K562 (cell line): ENCODE data around the gene FAM171A2. TPM values are rescaled to one million over a fixed set of nuclear protein-coding genes. Genes with fewer than 3 reads are reported as not detected.

Experiments used
- ATAC-seq: fragments of 200-7000 bp; cut with Tn5 transposase; 3 replicates; pipeline ENCODE4 v1.9.1; 2020; ENCODE audit warnings: moderate library complexity
- BruUV-seq: library from RNA; stranded (reverse); fragments of 400-500 nt; replicated peaks from 2 replicates; lab custom pipeline; 2021; lab: Mats Ljungman, UMichigan
- CTCF ChIA-PET: fragments of 300-600 bp; formaldehyde crosslinking; extraction: SDS; loops from one replicate; lab custom pipeline; 2021; ENCODE audit warnings: low intra/inter-chr PET ratio; lab: Yijun Ruan, JAX
- POLR2A ChIA-PET: fragments of 300-600, 350-650 bp; sonication (Branson Sonifier 250); formaldehyde crosslinking; extraction: SDS; loops from one replicate; lab custom pipeline; 2021; ENCODE audit warnings: antibody characterized with exemption, inconsistent platforms; lab: Yijun Ruan, JAX
- DNase-seq, 4 experiments: peaks; one replicate each; pipeline versions ENCODE4 v3.0.0 to v3.0.0-alpha.2; 2011 to 2018; ENCODE audit warnings: low spot score in 3 of 4, mixed read lengths in 3 of 4; ENCODE audit errors: extremely low read depth in 1 of 4
- FAIRE-seq: peaks from 2 replicates; lab custom pipeline; 2011; peaks lifted over from hg19 to GRCh38; lab: Jason Lieb, UNC
- H2AFZ ChIP-seq: 2 replicates; pipeline ENCODE4 v1.6.0; 2011; ENCODE audit warnings: low read depth, low read length, control low read depth, inconsistent platforms
- H3K27ac ChIP-seq: fragments of 200-600 bp; 3 replicates; pipeline ENCODE4 v1.8.0; 2011; ENCODE audit warnings: low read depth, mild to moderate bottlenecking, control low read depth, inconsistent platforms, low read length, moderate library complexity, mixed read lengths; ENCODE audit errors: extremely low read depth
- H3K27me3 ChIP-seq, 2 experiments: fragments of 300-600 bp in 1 of 2; 2 replicates in 1 of 2; 3 replicates in 1 of 2; pipeline versions ENCODE4 v1.6.0 to v1.8.0; 2011; ENCODE audit warnings: inconsistent platforms in 2 of 2, low read length in 2 of 2, mild to moderate bottlenecking in 1 of 2, mixed read lengths in 1 of 2, moderate library complexity in 1 of 2; ENCODE audit not compliant: control insufficient read depth in 2 of 2, insufficient read depth in 2 of 2
- H3K36me3 ChIP-seq: fragments of 300-600 bp; 3 replicates; pipeline ENCODE4 v1.8.0; 2011; ENCODE audit warnings: mild to moderate bottlenecking, low read length, inconsistent platforms; ENCODE audit not compliant: control insufficient read depth, insufficient read depth
- H3K4me1 ChIP-seq, 2 experiments: fragments of 200-600 bp in 1 of 2; replicated peaks in 1 of 2; 2 replicates in 1 of 2; 3 replicates in 1 of 2; pipeline versions ENCODE4 v1.5.1 to v1.8.0; 2011; ENCODE audit warnings: inconsistent platforms in 2 of 2, low read length in 2 of 2, mild to moderate bottlenecking in 1 of 2, mixed read lengths in 1 of 2, moderate library complexity in 1 of 2; ENCODE audit not compliant: control insufficient read depth in 2 of 2, insufficient read depth in 2 of 2
- H3K4me2 ChIP-seq: 2 replicates; pipeline ENCODE4 v1.6.1; 2011; ENCODE audit warnings: low read length, control low read depth, inconsistent platforms, mixed read lengths; ENCODE audit not compliant: insufficient read depth
- H3K4me3 ChIP-seq: fragments of 200-600 bp; sonication (generic), shearing (Covaris generic); 2 replicates; pipeline ENCODE4 v1.5.1; 2016; ENCODE audit warnings: control low read depth, inconsistent platforms
- H3K79me2 ChIP-seq: fragments of 200-600 bp; 3 replicates; pipeline ENCODE4 v1.8.0; 2011; ENCODE audit warnings: low read length, inconsistent platforms; ENCODE audit not compliant: control insufficient read depth, insufficient read depth
- H3K9ac ChIP-seq, 2 experiments: 2 replicates each; pipeline versions ENCODE4 v1.6.0 to v1.6.1; 2011; ENCODE audit warnings: low read depth in 2 of 2, low read length in 2 of 2, control low read depth in 1 of 2, inconsistent platforms in 1 of 2, mild to moderate bottlenecking in 1 of 2, mixed read lengths in 1 of 2; ENCODE audit not compliant: insufficient read depth in 1 of 2
- H3K9me1 ChIP-seq: one replicate; pipeline ENCODE4 v1.6.0; 2011; ENCODE audit warnings: inconsistent platforms, mild to moderate bottlenecking, low read length, moderate library complexity; ENCODE audit not compliant: control insufficient read depth, insufficient read depth
- H3K9me3 ChIP-seq: replicated peaks from 2 replicates; pipeline ENCODE4 v1.5.1; 2011; ENCODE audit warnings: low read depth, low read length, inconsistent platforms; ENCODE audit not compliant: control insufficient read depth, insufficient read depth
- H4K20me1 ChIP-seq: replicated peaks from 2 replicates; pipeline ENCODE4 v1.6.1; 2011; ENCODE audit warnings: low read length, inconsistent platforms, mixed read lengths; ENCODE audit not compliant: control insufficient read depth, insufficient read depth
- DMBX1 ChIP-seq: fragments of 250-450 bp; sonication (Bioruptor Pico); IDR thresholded peaks from 2 replicates; pipeline ENCODE4 v1.8.0; 2022; ENCODE audit warnings: inconsistent platforms, mild to moderate bottlenecking, moderate library complexity, borderline replicate concordance
- PHB ChIP-seq: fragments of 250-450 bp; sonication (Bioruptor Pico); IDR thresholded peaks from 2 replicates; pipeline ENCODE4 v1.5.0; 2021
- RB1 ChIP-seq: fragments of 450-650 bp; IDR thresholded peaks from 2 replicates; pipeline ENCODE4 v1.6.1; 2017; ENCODE audit warnings: low read depth, mild to moderate bottlenecking
- TAF15 ChIP-seq: fragments of 200-400 bp; formaldehyde crosslinking; IDR thresholded peaks from 2 replicates; pipeline ENCODE4 v1.6.1; 2017; ENCODE audit warnings: mild to moderate bottlenecking, low read depth, low read length, moderate library complexity
- TCF7L2 ChIP-seq: fragments of 150-350 bp; IDR thresholded peaks from 2 replicates; pipeline ENCODE4 v1.6.1; 2016; ENCODE audit warnings: low read depth, mild to moderate bottlenecking, low read length, moderate library complexity
- ZFP91 ChIP-seq: sonication (generic); formaldehyde crosslinking; IDR thresholded peaks from 2 replicates; pipeline ENCODE4 v1.8.0; 2022; ENCODE audit warnings: mild to moderate bottlenecking, missing genetic modification reagents
- WGBS: fragments of 100-300 bp; shearing (Covaris generic); methylation state at CpG from one replicate; pipeline ENCODE4 v1.1.6; 2016; ENCODE audit warnings: low coverage, mixed read lengths; ENCODE audit not compliant: insufficient coverage; ENCODE audit errors: missing lambda C conversion rate; 5-methylcytosine and 5-hydroxymethylcytosine counted together
- in situ Hi-C: fragments of 300-500 bp; cut with MboI; formaldehyde crosslinking; loops from 4 replicates; pipeline ENCODE4 v1.15.0; 2018; ENCODE audit warnings: inconsistent platforms, mixed read lengths
- intact Hi-C: fragments of 100-400 bp; cut with micrococcal nuclease; formaldehyde crosslinking; loops from 2 replicates; pipeline ENCODE4 v1.14.2; 2022
- polyA plus RNA-seq, 8 experiments: library from polyadenylated mRNA; depleted of rRNA in 4 of 8; stranded (reverse) in 5 of 8; unstranded in 3 of 8; fragments of >200 nt; fragmentation: Nextera tagmentation in 2 of 8; fragmentation: Illumina TruSeq in 1 of 8; extraction: Ambion mirVana in 2 of 8; extraction: Trizol in 1 of 8; gene quantifications; 2 replicates each; pipeline versions ENCODE4 v1.2.1 to v1.2.3, GENCODE V29; 2011 to 2014; ENCODE audit warnings: inconsistent platforms in 1 of 8, missing spikeins in 1 of 8
- total RNA-seq, 7 experiments: library from RNA; depleted of rRNA in 6 of 7; stranded (reverse); fragments of >200 nt in 6 of 7; fragmentation: Illumina TruSeq in 2 of 7; extraction: Trizol in 2 of 7; gene quantifications; 2 replicates each; pipeline versions ENCODE4 v1.2.1 to v1.2.3, GENCODE V29; 2011 to 2021; ENCODE audit warnings: low replicate concordance in 1 of 7

Gene FAM171A2
- total and polyA plus RNA-seq, 9 of the 15 experiments (the other 6 are each of a cell fraction or from before 2014, with no cell fraction given), result 0.10 to 10.2 (median 2.0) TPM; not detected in 1

DNA sequence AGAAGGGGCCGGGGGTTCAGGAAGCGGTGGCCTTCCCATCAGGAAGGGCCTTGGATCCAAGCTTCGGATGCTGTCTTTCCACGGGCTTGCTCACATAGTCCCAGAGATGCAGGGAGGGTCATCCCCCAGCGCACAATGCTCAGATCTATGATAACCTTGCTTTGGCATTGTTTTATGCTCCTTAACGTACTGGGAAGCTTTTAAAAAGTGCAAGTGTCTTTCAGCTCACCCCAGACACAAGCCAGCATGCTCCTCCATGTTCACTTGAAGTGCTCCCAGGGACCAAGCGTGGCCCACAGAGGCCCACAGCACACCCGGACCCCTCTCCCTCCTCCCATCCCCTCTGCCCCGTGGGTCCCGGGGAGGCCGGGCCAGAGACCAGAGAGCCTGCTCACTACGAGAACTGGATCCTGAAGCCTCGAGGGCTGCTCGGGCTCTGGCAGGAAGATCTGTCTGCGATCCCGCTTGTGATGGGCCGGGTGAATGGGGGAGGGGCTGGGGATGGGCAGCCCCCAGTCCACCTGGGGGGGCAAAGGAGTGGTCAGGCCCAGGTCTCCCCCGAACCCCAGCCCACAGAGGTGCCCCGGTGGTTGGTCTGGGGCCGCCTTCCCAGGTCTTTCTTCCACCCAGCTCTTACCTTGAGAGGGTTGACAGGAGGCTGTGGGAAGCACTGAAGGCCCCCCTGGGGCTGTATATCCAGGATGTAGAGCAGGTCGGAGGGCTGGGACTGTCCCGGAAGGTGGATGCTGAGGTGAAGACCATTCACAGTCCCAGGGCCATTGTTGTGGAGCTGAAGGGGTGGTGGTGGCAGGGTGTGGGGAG lies 11.8 kb upstream of the FAM171A2 start:
- Histone ChIP-seq H4K20me1 (no peaks in the 10 kb centered on the region), H2AFZ (no peak overlapping the region), H3K27ac (no peak overlapping the region), H3K4me1 (peaks cover 8 to 31% of the 10 kb centered on the region in 2 experiments; a peak in 4 of 5 replicates), H3K4me3 (no peak overlapping the region), H3K9me3 (no peaks in the 10 kb centered on the region), H3K9me1 (no peaks in the 10 kb centered on the region), H3K36me3 (no peaks in the 10 kb centered on the region), H3K9ac (0 out of 4 replicates have a peak overlapping the region, but pooled peaks of 1 of the 2 experiments have one; percentile 21), H3K4me2 (no peak overlapping the region), H3K27me3 (no peaks in the 10 kb centered on the region; a peak in 1 of 5 replicates), H3K79me2 (no peaks in the 10 kb centered on the region)
- in situ Hi-C loops (no loop called here), intact Hi-C loops (no loop called here)
- DNase-seq (no peak), FAIRE-seq (no peak), ATAC-seq (peak; percentile 20)
- BruUV-seq, result no TSS peak
- TF ChIP-seq RB1 (no peak), TCF7L2 (no peak), DMBX1 (CRISPR knock-in tag) (no peak), TAF15 (0 out of 2 replicates have a peak, but pooled peaks have one; percentile 7), PHB (CRISPR knock-in tag) (no peak), ZFP91 (CRISPR knock-in tag) (no peak)
- WGBS, result 33% methylated on average over 19 of the region's 22 CpGs
- ChIA-PET POLR2A (interaction anchor here (0.6 to 1.3 kb wide), 5 partner anchors 10 to 171 kb away, joined by 3 to 6 read pairs (median 3); partner anchors contain the start of gene ITGA2B), CTCF (no interaction called here)
